Measurements from ENCODE around the gene GFPT1.
"Not testable (repeated sequence)": the region's sequence is repeated elsewhere in the genome, so short reads cannot be mapped to it uniquely, and the experiment has no call there.

DNA sequence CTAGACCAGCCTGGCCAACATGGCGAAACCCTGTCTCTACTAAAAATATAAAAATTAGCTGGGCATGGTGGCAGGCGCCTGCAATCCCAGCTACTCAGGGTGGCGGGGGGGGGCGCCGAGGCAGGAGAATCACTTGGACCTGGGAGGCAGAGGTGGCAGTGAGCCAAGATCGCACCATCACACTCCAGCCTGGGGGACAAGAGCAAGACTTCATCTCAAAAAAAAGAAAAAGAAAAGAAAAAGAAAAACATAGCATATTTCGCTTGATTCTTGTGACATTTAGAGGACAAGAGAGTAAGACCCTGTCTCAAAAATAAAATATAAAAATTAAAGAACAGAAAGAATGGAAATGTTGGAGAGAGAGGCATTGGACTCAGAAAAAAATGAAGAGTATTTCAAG is 32.1 kb upstream of the GFPT1 start:
- not testable (repeated sequence) for TF ChIP-seq POLR2A, CTCF (IDR thresholded peaks at IDR 0.05)

All from body of pancreas (tissue), 4 donors.